Calu3 (cell line): Measurements from ENCODE around the gene ANKS1A. TPM values are rescaled to one million over a fixed set of nuclear protein-coding genes. Genes with fewer than 3 reads are reported as not detected.

Source experiments
- BruUV-seq: library from RNA; stranded (reverse); fragments of 400-500 nt; replicated peaks from 2 replicates; lab custom pipeline; 2021; lab: Mats Ljungman, UMichigan
- CTCF ChIA-PET: fragments of 300-600 bp; sonication (Branson Sonifier 250); formaldehyde crosslinking; loops from one replicate; lab custom pipeline; 2022; ENCODE audit warnings: antibody characterized with exemption; lab: Charles Lee
- DNase-seq: peaks from one replicate; pipeline ENCODE4 v3.0.0; 2022
- H3K27ac Mint-ChIP-seq: one replicate; pipeline ENCODE4 v1.8.0; 2022; ENCODE audit warnings: mixed read lengths; ENCODE audit not compliant: unreplicated experiment
- H3K27me3 Mint-ChIP-seq: one replicate; pipeline ENCODE4 v1.8.0; 2022; ENCODE audit warnings: mixed read lengths; ENCODE audit not compliant: unreplicated experiment
- H3K36me3 Mint-ChIP-seq: one replicate; pipeline ENCODE4 v1.8.0; 2022; ENCODE audit warnings: mild to moderate bottlenecking, moderate library complexity, mixed read lengths; ENCODE audit not compliant: insufficient read depth, unreplicated experiment
- H3K4me1 Mint-ChIP-seq: one replicate; pipeline ENCODE4 v1.8.0; 2022; ENCODE audit warnings: mild to moderate bottlenecking, low read depth, mixed read lengths; ENCODE audit not compliant: unreplicated experiment
- H3K4me3 Mint-ChIP-seq: one replicate; pipeline ENCODE4 v1.8.0; 2022; ENCODE audit warnings: mild to moderate bottlenecking, low read depth, moderate library complexity, mixed read lengths; ENCODE audit not compliant: unreplicated experiment
- H3K9me3 Mint-ChIP-seq: one replicate; pipeline ENCODE4 v1.8.0; 2022; ENCODE audit warnings: low read depth, mixed read lengths; ENCODE audit not compliant: unreplicated experiment
- CTCF ChIP-seq: fragments of 200-600 bp; IDR thresholded peaks from one replicate; pipeline ENCODE4 v1.8.0; 2022; ENCODE audit warnings: antibody characterized with exemption; ENCODE audit not compliant: unreplicated experiment
- intact Hi-C: fragments of 100-400 bp; cut with micrococcal nuclease; formaldehyde crosslinking; loops from one replicate; pipeline ENCODE4 v1.10.0; 2022; ENCODE audit not compliant: unreplicated experiment
- total RNA-seq: library from RNA; stranded (reverse); gene quantifications from 2 replicates; pipeline ENCODE4 v1.2.3, GENCODE V29; 2022

ANKS1A gene
- total RNA-seq, 1 experiment from 2014 or later, result 60.3 TPM

DNA sequence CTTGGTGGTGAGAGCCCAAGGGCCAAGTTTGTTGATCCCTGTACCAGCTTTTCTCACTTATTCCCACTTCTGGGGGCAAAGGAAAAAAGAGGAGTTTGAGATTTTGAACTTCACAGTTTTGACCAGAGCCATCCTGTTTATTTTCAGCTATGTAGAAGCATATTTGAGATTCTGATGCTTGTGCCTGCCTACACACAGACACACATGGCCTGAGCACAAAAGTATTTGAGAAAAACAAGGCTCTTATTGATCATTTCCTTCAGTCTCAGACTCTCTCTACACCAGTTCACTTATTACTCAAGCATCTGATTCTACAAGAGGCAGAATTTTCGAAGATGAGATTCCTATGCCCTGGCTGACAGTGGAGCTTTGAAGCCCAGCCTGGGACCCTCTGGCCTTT lies 151.3 kb downstream of the ANKS1A start:
- TF ChIP-seq CTCF, result no peak
- DNase-seq, result no peak
- BruUV-seq, result no TSS peak
- CTCF ChIA-PET, result no interaction called here
- Mint-ChIP-seq H3K27me3 (no peaks in the 10 kb centered on the region), H3K36me3 (peaks cover 14% of the 10 kb centered on the region), H3K9me3 (no peaks in the 10 kb centered on the region), H3K27ac (no peak overlapping the region), H3K4me3 (no peak overlapping the region), H3K4me1 (peaks cover 10% of the 10 kb centered on the region)
- intact Hi-C loops, result no loop called here

DNA sequence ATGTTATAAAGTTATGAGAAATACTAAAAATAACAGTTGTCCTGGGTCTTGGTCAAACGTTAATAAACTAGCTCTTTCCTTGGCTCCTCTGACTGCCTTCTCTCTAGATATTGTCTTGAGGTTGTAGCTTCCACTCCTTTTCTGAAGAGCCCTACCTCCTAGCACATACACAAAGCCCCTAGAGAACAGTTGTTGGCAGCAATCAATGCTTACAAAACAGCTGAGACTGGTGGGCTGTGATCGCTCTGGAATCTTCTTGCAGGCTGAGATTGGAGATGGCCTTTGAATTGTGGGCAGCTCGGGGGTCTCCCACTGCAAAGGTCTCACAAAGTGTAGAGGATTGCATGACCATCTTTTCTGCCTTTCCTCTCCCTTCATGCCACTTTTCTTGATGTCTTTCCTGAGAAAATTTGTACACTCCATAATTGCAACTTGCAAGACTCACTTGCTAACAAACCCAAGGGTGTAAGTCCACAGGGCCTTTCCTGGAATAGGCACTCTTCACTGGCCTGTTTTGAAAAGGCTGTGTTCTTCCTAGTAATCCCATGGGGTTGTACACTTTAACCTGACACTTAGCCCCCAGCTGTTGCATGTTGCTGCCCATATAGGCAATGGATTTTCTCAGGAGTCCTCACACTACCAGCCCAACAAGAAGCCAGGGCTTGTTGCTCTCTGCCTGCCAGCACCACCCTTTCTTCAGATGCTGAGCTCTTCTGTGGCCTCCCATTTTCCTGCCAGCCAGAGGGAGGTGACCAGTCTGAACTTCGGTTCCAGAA lies 152.2 kb downstream of the ANKS1A start:
- CTCF ChIA-PET, result no interaction called here
- DNase-seq, result no peak
- Mint-ChIP-seq H3K4me1 (peaks cover 10% of the 10 kb centered on the region), H3K4me3 (no peak overlapping the region), H3K27me3 (no peaks in the 10 kb centered on the region), H3K9me3 (no peaks in the 10 kb centered on the region), H3K27ac (no peak overlapping the region), H3K36me3 (peaks cover 14% of the 10 kb centered on the region)
- TF ChIP-seq CTCF, result no peak
- intact Hi-C loops, result no loop called here
- no TSS peak for BruUV-seq

- Mint-ChIP-seq H3K4me3 (no peak overlapping the region), H3K27ac (no peak overlapping the region), H3K4me1 (peaks cover 10% of the 10 kb centered on the region), H3K36me3 (peaks cover 14% of the 10 kb centered on the region), H3K9me3 (no peaks in the 10 kb centered on the region), H3K27me3 (no peaks in the 10 kb centered on the region)
- intact Hi-C loops, result no loop called here
- no peak for DNase-seq
- no peak for TF ChIP-seq CTCF
- BruUV-seq, result no TSS peak
- CTCF ChIA-PET, result interaction anchor here (0.8 kb wide), 1 partner anchor 48 kb away, joined by 3 read pairs; no protein-coding TSS in a partner anchor
Observed at GRCh38 chr6:35042031-35042815, 153.2 kb downstream of the ANKS1A start.

DNA sequence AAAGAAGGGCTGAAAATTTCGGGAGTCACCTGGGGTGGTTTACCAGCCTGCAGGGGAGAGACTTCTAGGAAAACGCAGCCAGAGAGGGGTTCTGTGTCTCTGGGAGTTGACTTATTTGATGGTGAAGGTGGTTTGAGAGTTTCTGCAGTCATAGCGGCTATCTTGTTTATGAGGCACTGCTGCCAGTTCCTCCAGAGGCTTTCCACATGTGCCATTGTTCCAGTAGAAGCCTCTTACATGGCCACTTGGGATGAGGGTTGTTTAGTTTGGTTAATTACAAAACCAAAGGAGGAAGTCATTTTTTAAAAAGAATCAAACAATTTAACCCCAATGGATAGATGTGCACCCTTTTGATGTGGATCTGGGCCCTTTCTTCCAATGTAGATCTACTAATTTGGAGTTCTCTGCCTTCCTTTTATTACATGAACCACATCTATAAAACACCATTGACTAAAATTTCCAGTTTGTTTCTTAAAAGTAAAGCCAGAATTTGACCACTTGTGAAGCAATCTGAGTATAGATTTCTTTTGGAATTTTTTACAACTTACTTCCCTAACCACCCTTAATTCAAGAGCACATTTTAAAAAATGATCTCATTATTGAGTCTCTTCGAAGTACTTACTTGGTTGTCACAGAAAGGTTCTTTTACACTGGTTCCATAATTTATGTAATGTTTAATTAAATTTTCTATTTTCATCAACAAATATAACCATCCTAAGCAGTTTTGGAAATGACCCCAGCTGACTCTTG lies 154.5 kb downstream of the ANKS1A start:
- Mint-ChIP-seq H3K36me3 (peaks cover 9% of the 10 kb centered on the region), H3K4me3 (no peak overlapping the region), H3K27me3 (no peaks in the 10 kb centered on the region), H3K4me1 (peaks cover 10% of the 10 kb centered on the region), H3K9me3 (no peaks in the 10 kb centered on the region), H3K27ac (no peak overlapping the region)
- TF ChIP-seq CTCF, result no peak
- no peak for DNase-seq
- CTCF ChIA-PET, result interaction anchor here (0.5 to 1.1 kb wide), 2 partner anchors 197 to 210 kb away, joined by 3 read pairs; no protein-coding TSS in a partner anchor
- no TSS peak for BruUV-seq
- intact Hi-C loops, result no loop called here
